Activated CD4-positive, alpha-beta T cell treated with anti-CD3 and anti-CD28 coated beads, Interleukin-2, Interleukin-4, amounts not matched to agents 100 ng/mL and 50 ng/mL, durations not matched to agents 16 hours and 8 hours (primary cell): ENCODE measurements around the gene RPS3.
A peak's percentile ranks its signal among the peaks of the same experiment; 100 is the strongest.
"Not testable (repeated sequence)": the region's sequence is repeated elsewhere in the genome, so short reads cannot be mapped to it uniquely, and the experiment has no call there.

Experiments used
- DNase-seq: peaks from one replicate; pipeline ENCODE4 v3.0.0-alpha.2; 2020; ENCODE audit warnings: low spot score

Gene RPS3

GRCh38 chr11:75399344-75400145, at the start of gene RPS3:
TSS of gene RPS3 (plus strand) at chr11:75399518. CDS start at chr11:75399548, 30 bp downstream.
- peak; percentile 92 for DNase-seq

- no peak for DNase-seq
Measured at GRCh38 chr11:75349521-75350116, 49.7 kb upstream of the RPS3 start.

- DNase-seq: no peak
Measured at GRCh38 chr11:75350122-75350742, 49.1 kb upstream of the RPS3 start.

GRCh38 chr11:75350743-75351540, 48.4 kb upstream of the RPS3 start:
- DNase-seq: peak; percentile 17

GRCh38 chr11:75351541-75351790, 47.9 kb upstream of the RPS3 start, which contains the start of gene ARRB1:
TSS of gene ARRB1 (minus strand) at chr11:75351661. CDS start at chr11:75351607, 54 bp downstream.
- DNase-seq: no peak

GRCh38 chr11:75351791-75352587, 47.3 kb upstream of the RPS3 start:
- DNase-seq: peak; percentile 25

GRCh38 chr11:75352588-75353206, 46.6 kb upstream of the RPS3 start:
- no peak for DNase-seq

- DNase-seq: no peak
Measured at GRCh38 chr11:75355051-75355450, 44.3 kb upstream of the RPS3 start.

GRCh38 chr11:75356613-75357012, 42.7 kb upstream of the RPS3 start:
- DNase-seq: no peak

- DNase-seq: not testable (repeated sequence)
Measured at GRCh38 chr11:75362285-75362684, 37.0 kb upstream of the RPS3 start.

GRCh38 chr11:75365711-75366181, 33.6 kb upstream of the RPS3 start:
- no peak for DNase-seq

GRCh38 chr11:75366826-75367225, 32.5 kb upstream of the RPS3 start:
- not testable (repeated sequence) for DNase-seq

- no peak for DNase-seq
Measured at GRCh38 chr11:75369560-75370255, 29.6 kb upstream of the RPS3 start.

GRCh38 chr11:75371949-75372876, 27.1 kb upstream of the RPS3 start:
- DNase-seq: no peak

- no peak for DNase-seq
Measured at GRCh38 chr11:75373201-75373600, 26.1 kb upstream of the RPS3 start.

GRCh38 chr11:75374646-75375045, 24.7 kb upstream of the RPS3 start:
- no peak for DNase-seq

GRCh38 chr11:75375626-75376025, 23.7 kb upstream of the RPS3 start:
- DNase-seq: no peak

- no peak for DNase-seq
Measured at GRCh38 chr11:75376175-75376574, 23.1 kb upstream of the RPS3 start.

GRCh38 chr11:75378776-75379175, 20.5 kb upstream of the RPS3 start:
- DNase-seq: not testable (repeated sequence)
